PFSK-1 (cell line): ENCODE data around the gene RCE1.

ENCODE experiments used
- FOXP2 ChIP-seq: optimal IDR thresholded peaks from 2 replicates; pipeline ENCODE3; 2011; ENCODE audit warnings: borderline replicate concordance, control low read depth, inconsistent platforms; ENCODE audit not compliant: insufficient read depth; ENCODE audit errors: extremely low read length, extremely low read depth
- POLR2AphosphoS5 ChIP-seq: IDR thresholded peaks from 2 replicates; pipeline ENCODE4 v1.6.1; 2012; ENCODE audit warnings: low read depth, mild to moderate bottlenecking, control low read depth, low read length, moderate library complexity
- SIN3A ChIP-seq: IDR thresholded peaks from 2 replicates; pipeline ENCODE4 v1.6.1; 2012; ENCODE audit warnings: mild to moderate bottlenecking, low read length, moderate library complexity, borderline replicate concordance; ENCODE audit not compliant: insufficient read depth
- TAF1 ChIP-seq: IDR thresholded peaks from 2 replicates; pipeline ENCODE4 v1.6.1; 2012; ENCODE audit warnings: low read length, control low read depth, borderline replicate concordance; ENCODE audit not compliant: insufficient read depth
- TF ChIP-seq, protein P1 (sequence below), 2 experiments: IDR thresholded peaks; 2 replicates each; pipeline versions ENCODE4 v1.6.1 to v1.8.0; 2011 to 2012; ENCODE audit warnings: low read depth in 2 of 2, low read length in 2 of 2, control low read depth in 1 of 2, inconsistent platforms in 1 of 2, mild to moderate bottlenecking in 1 of 2, moderate library complexity in 1 of 2; ENCODE audit not compliant: insufficient read depth in 1 of 2

The RCE1 gene

DNA sequence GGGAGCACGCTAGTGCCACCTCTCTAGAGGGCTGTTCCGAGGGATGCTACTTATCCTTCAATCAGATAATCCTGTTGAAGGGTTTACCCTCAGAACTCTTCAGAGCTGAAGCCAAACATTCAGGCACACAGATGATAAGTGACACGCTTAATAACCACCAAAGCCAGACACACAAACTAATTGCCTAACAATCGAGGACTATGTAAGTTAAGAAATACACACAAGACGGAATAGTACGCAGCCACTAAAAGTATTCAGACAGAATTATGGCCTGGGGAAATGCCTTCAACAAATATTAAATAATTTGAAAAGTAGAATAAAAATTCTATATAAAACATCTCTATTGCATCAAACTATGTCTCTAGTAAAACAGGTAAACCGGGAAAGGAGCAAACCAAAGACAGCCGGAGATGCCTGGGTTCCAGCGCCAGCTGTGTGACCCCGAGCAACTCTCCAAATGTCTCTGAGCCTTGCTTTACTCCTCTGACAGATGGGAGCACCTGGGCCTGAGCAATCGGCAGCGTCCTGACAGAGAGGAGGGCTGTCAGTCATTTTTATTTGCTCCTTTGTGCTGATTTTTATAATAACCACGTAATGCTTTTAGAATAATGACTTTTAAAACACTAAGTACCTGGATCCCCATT lies 25.0 kb downstream of the RCE1 start:
- TF ChIP-seq, protein P1, sequence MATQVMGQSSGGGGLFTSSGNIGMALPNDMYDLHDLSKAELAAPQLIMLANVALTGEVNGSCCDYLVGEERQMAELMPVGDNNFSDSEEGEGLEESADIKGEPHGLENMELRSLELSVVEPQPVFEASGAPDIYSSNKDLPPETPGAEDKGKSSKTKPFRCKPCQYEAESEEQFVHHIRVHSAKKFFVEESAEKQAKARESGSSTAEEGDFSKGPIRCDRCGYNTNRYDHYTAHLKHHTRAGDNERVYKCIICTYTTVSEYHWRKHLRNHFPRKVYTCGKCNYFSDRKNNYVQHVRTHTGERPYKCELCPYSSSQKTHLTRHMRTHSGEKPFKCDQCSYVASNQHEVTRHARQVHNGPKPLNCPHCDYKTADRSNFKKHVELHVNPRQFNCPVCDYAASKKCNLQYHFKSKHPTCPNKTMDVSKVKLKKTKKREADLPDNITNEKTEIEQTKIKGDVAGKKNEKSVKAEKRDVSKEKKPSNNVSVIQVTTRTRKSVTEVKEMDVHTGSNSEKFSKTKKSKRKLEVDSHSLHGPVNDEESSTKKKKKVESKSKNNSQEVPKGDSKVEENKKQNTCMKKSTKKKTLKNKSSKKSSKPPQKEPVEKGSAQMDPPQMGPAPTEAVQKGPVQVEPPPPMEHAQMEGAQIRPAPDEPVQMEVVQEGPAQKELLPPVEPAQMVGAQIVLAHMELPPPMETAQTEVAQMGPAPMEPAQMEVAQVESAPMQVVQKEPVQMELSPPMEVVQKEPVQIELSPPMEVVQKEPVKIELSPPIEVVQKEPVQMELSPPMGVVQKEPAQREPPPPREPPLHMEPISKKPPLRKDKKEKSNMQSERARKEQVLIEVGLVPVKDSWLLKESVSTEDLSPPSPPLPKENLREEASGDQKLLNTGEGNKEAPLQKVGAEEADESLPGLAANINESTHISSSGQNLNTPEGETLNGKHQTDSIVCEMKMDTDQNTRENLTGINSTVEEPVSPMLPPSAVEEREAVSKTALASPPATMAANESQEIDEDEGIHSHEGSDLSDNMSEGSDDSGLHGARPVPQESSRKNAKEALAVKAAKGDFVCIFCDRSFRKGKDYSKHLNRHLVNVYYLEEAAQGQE (IDR thresholded peaks at IDR 0.05; ENCODE audit: insufficient read depth in 1 of 2, low read depth in 2 of 2, low read length in 2 of 2), result no peak
- TF ChIP-seq FOXP2 (no peak), SIN3A (no peak), POLR2AphosphoS5 (no peak), TAF1 (no peak)

DNA sequence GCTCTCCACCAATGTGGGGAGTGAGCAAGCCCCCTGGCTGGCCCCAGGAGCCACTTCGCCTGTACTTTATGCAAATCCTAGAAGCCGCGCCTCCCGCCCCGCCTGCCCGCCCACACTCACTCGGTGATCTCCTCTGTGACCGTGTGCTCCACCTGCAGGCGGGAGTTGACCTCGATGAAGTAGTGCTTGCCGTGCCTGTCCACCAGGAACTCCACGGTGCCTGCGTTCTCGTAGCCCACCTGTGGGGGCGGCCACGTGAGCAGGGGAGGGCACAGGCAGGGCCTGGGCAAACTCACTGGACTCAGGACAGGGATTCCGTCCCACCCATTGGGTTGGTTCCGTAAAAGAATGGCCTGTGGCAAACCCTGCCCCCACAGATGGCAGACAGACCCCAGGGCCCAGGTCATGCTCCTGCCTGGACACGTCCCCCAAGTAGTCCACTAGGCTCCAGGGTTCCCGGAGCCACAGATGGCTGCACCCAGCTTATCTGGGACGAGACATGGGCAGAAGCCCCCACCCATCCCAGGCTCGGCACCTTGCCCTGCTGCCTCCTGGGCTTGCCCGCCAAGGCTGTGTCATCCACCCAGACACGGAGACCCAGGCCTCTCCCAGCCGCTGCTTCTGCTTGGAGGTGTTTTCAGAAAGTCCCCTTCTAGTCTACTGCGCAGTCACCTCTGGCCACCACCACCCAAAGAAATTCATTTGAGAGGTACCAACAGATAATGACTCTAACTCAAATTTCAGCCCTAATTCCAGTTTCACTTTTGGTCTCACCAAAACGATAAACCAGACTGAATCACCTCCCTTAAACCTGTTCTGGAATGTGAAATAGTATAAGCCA lies 25.7 kb downstream of the RCE1 start:
- TF ChIP-seq POLR2AphosphoS5 (no peak), TAF1 (no peak), FOXP2 (no peak), SIN3A (no peak)
- TF ChIP-seq, protein P1 (IDR thresholded peaks at IDR 0.05; ENCODE audit: insufficient read depth in 1 of 2, low read depth in 2 of 2, low read length in 2 of 2), result no peak

DNA sequence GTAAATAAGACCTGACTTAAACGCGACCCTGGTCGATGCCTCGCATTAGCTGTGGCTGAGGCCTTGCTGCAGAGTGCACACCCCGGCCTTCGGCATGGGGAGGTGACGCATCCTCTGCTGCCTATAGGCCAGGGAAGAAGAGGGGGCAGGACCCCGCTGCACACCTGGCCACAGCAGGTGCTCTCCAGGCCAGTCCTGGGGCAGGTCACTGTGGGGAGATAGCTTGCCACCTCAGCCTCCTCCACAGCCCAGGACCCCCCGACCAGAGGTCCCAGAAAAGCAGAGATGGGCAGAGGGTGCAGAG lies 26.3 kb downstream of the RCE1 start:
- TF ChIP-seq, protein P1 (IDR thresholded peaks at IDR 0.05; ENCODE audit: insufficient read depth in 1 of 2, low read depth in 2 of 2, low read length in 2 of 2), result no peak
- TF ChIP-seq POLR2AphosphoS5 (no peak), TAF1 (no peak), FOXP2 (no peak)

- TF ChIP-seq POLR2AphosphoS5 (no peak), SIN3A (no peak), TAF1 (no peak), FOXP2 (no peak)
- TF ChIP-seq, protein P1 (IDR thresholded peaks at IDR 0.05; ENCODE audit: insufficient read depth in 1 of 2, low read depth in 2 of 2, low read length in 2 of 2), result no peak
These were observed 26.9 kb downstream of the RCE1 start for GRCh38 chr11:66870131-66870530.
